ENCODE data around the gene DPP6.

GRCh38 chr7:154493594-154493993, 441.4 kb downstream of the DPP6 start:
- TF ChIP-seq POLR2AphosphoS5 (IDR thresholded peaks at IDR 0.05; ENCODE audit: low read depth, low read length): no peak
- no peak for TF ChIP-seq POLR2A (IDR thresholded peaks at IDR 0.05; ENCODE audit: low read depth, low read length)
- TF ChIP-seq TAF1 (IDR thresholded peaks at IDR 0.05; ENCODE audit: low read depth, low read length): no peak
- no peak for TF ChIP-seq SPI1 (IDR thresholded peaks at IDR 0.05; ENCODE audit: low read depth, low read length)
- TF ChIP-seq PAX5 (IDR thresholded peaks at IDR 0.05; ENCODE audit: insufficient read depth, low read length, severe bottlenecking): no peak
- no peak for TF ChIP-seq POU2F2 (IDR thresholded peaks at IDR 0.05; ENCODE audit: low read depth, low read length)
